Neural cell (in vitro differentiated cells): Measurements from ENCODE around the gene SLC22A8. TPM values are rescaled to one million over a fixed set of nuclear protein-coding genes. Genes with fewer than 3 reads are reported as not detected.

Experiments
- H2AFZ ChIP-seq: fragments of 200-600, 300-800 bp; sonication (generic), shearing (Covaris generic); 2 replicates; pipeline ENCODE4 v1.6.0; 2014; ENCODE audit warnings: low read depth, mild to moderate bottlenecking, antibody characterized with exemption, low read length, moderate library complexity
- H3F3A ChIP-seq: fragments of 200-600 bp; shearing (Covaris generic); 2 replicates; pipeline ENCODE4 v1.6.1; 2016; ENCODE audit warnings: mild to moderate bottlenecking, moderate library complexity, mixed read lengths, antibody characterized with exemption, low read length; ENCODE audit not compliant: insufficient read depth, poor library complexity, severe bottlenecking
- H3K27ac ChIP-seq: fragments of 200-600, 300-800 bp; sonication (generic), shearing (Covaris generic); 2 replicates; pipeline ENCODE4 v1.5.1; 2014; ENCODE audit warnings: mild to moderate bottlenecking, low read length, moderate library complexity
- H3K27me3 ChIP-seq: fragments of 300-800, 200-600 bp; sonication (generic), shearing (Covaris generic); 2 replicates; pipeline ENCODE4 v1.6.0; 2014; ENCODE audit warnings: mild to moderate bottlenecking, low read depth, low read length, moderate library complexity; ENCODE audit not compliant: insufficient read depth
- H3K36me3 ChIP-seq: fragments of 300-800, 200-600 bp; sonication (generic), shearing (Covaris generic); 2 replicates; pipeline ENCODE4 v1.5.1; 2014; ENCODE audit warnings: mild to moderate bottlenecking, antibody characterized with exemption, low read length, moderate library complexity; ENCODE audit not compliant: insufficient read depth
- H3K4me2 ChIP-seq: fragments of 300-800, 200-600 bp; sonication (generic), shearing (Covaris generic); 2 replicates; pipeline ENCODE4 v1.6.0; 2014; ENCODE audit warnings: mild to moderate bottlenecking, low read length
- H3K4me3 ChIP-seq: fragments of 300-800, 200-600 bp; sonication (generic), shearing (Covaris generic); 2 replicates; pipeline ENCODE4 v1.5.1; 2014; ENCODE audit warnings: mild to moderate bottlenecking, low read length, moderate library complexity
- H3K79me2 ChIP-seq: fragments of 200-600 bp; shearing (Covaris generic); replicated peaks from 2 replicates; pipeline ENCODE4 v1.6.0; 2014; ENCODE audit warnings: mild to moderate bottlenecking, low read length, moderate library complexity; ENCODE audit not compliant: insufficient read depth
- H3K9ac ChIP-seq: fragments of 300-800, 200-600 bp; sonication (generic), shearing (Covaris generic); 2 replicates; pipeline ENCODE4 v1.6.1; 2016; ENCODE audit warnings: mild to moderate bottlenecking, low read length, mixed read lengths
- H3K9me2 ChIP-seq: fragments of 200-600 bp; shearing (Covaris generic); 2 replicates; pipeline ENCODE4 v1.6.1; 2016; ENCODE audit warnings: mild to moderate bottlenecking, low read length, mixed read lengths; ENCODE audit not compliant: insufficient read depth
- H3K9me3 ChIP-seq: fragments of 200-600, 300-800 bp; sonication (generic), shearing (Covaris generic); 2 replicates; pipeline ENCODE4 v1.6.1; 2016; ENCODE audit warnings: mild to moderate bottlenecking, mixed run types, low read length, moderate library complexity, mixed read lengths
- H4K20me1 ChIP-seq: fragments of 200-600 bp; shearing (Covaris generic); 2 replicates; pipeline ENCODE4 v1.6.1; 2016; ENCODE audit warnings: mild to moderate bottlenecking, mixed run types; ENCODE audit not compliant: insufficient read depth
- CTCF ChIP-seq: fragments of 450-650 bp; IDR thresholded peaks from 2 replicates; pipeline ENCODE4 v1.5.1; 2014; ENCODE audit warnings: antibody characterized with exemption, mild to moderate bottlenecking, moderate library complexity; ENCODE audit not compliant: poor library complexity, severe bottlenecking
- EP300 ChIP-seq: fragments of 450-650 bp; conservative IDR thresholded peaks from 2 replicates; pipeline ENCODE4 v1.6.1; 2014; ENCODE audit warnings: antibody characterized with exemption, mild to moderate bottlenecking, moderate library complexity; ENCODE audit not compliant: poor library complexity, severe bottlenecking
- EZH2 ChIP-seq: fragments of 200-600, 300-800 bp; shearing (Covaris generic), sonication (generic); IDR thresholded peaks from 2 replicates; pipeline ENCODE4 v1.6.1; 2014; ENCODE audit warnings: antibody characterized with exemption, low read length, borderline replicate concordance, mild to moderate bottlenecking; ENCODE audit not compliant: insufficient read depth, poor library complexity, severe bottlenecking
- MXI1 ChIP-seq: fragments of 450-650 bp; conservative IDR thresholded peaks from 2 replicates; pipeline ENCODE4 v1.6.1; 2014; ENCODE audit warnings: antibody characterized with exemption, mild to moderate bottlenecking; ENCODE audit not compliant: poor library complexity, severe bottlenecking
- POLR2AphosphoS5 ChIP-seq: IDR thresholded peaks from 2 replicates; pipeline ENCODE4 v1.6.1; 2012
- RAD21 ChIP-seq: fragments of 450-650 bp; conservative IDR thresholded peaks from 2 replicates; pipeline ENCODE4 v1.6.1; 2014; ENCODE audit warnings: antibody characterized with exemption, mild to moderate bottlenecking, moderate library complexity
- REST ChIP-seq: IDR thresholded peaks from 2 replicates; pipeline ENCODE4 v1.6.1; 2012; ENCODE audit warnings: borderline replicate concordance
- SMC3 ChIP-seq: fragments of 450-650 bp; conservative IDR thresholded peaks from 2 replicates; pipeline ENCODE4 v1.6.1; 2014; ENCODE audit warnings: antibody characterized with exemption, mild to moderate bottlenecking, moderate library complexity; ENCODE audit not compliant: poor library complexity
- TAF1 ChIP-seq: IDR thresholded peaks from 2 replicates; pipeline ENCODE4 v1.6.1; 2012; ENCODE audit warnings: low read depth
- polyA plus RNA-seq: library from polyadenylated mRNA; depleted of rRNA; stranded (reverse); fragments of >200 nt; gene quantifications from 2 replicates; pipeline ENCODE4 v1.2.3, GENCODE V29; 2014

SLC22A8 gene
- polyA plus RNA-seq, 1 donor from 2014 or later = not detected

- no peaks in the 10 kb centered on the region for H3K27me3 ChIP-seq
- H3F3A ChIP-seq = no peaks in the 10 kb centered on the region
- H3K9me3 ChIP-seq = no peaks in the 10 kb centered on the region
- no peaks in the 10 kb centered on the region for H3K9me2 ChIP-seq
- no peak overlapping the region for H2AFZ ChIP-seq
- no peak for TF ChIP-seq CTCF
- TF ChIP-seq REST = no peak
- TF ChIP-seq TAF1 = no peak
- TF ChIP-seq RAD21 = no peak
- no peak for TF ChIP-seq EP300
- TF ChIP-seq MXI1 = no peak
- no peak for TF ChIP-seq POLR2AphosphoS5
- TF ChIP-seq EZH2 = no peak
- TF ChIP-seq SMC3 = no peak
- H4K20me1 ChIP-seq = no peaks in the 10 kb centered on the region
- H3K36me3 ChIP-seq = no peaks in the 10 kb centered on the region
- H3K9ac ChIP-seq = no peak overlapping the region
- H3K4me2 ChIP-seq = no peak overlapping the region
- no peak overlapping the region for H3K27ac ChIP-seq
- H3K79me2 ChIP-seq = no peaks in the 10 kb centered on the region
- H3K4me3 ChIP-seq = no peak overlapping the region
These were observed 5.1 kb upstream of the SLC22A8 start for GRCh38 chr11:63020671-63021291.

GRCh38 chr11:63019506-63019905 lies 3.9 kb upstream of the SLC22A8 start:
- no peaks in the 10 kb centered on the region for H3K79me2 ChIP-seq
- H3K4me2 ChIP-seq = no peak overlapping the region
- no peaks in the 10 kb centered on the region for H4K20me1 ChIP-seq
- no peak overlapping the region for H3K9ac ChIP-seq
- H3K4me3 ChIP-seq = no peak overlapping the region
- H3K9me3 ChIP-seq = no peaks in the 10 kb centered on the region
- no peak for TF ChIP-seq MXI1
- no peak for TF ChIP-seq POLR2AphosphoS5
- TF ChIP-seq CTCF = no peak
- no peak for TF ChIP-seq SMC3
- TF ChIP-seq TAF1 = no peak
- TF ChIP-seq REST = no peak
- TF ChIP-seq EP300 = no peak
- TF ChIP-seq RAD21 = no peak
- no peak for TF ChIP-seq EZH2
- no peaks in the 10 kb centered on the region for H3K36me3 ChIP-seq
- no peaks in the 10 kb centered on the region for H3F3A ChIP-seq
- H3K27me3 ChIP-seq = no peaks in the 10 kb centered on the region
- H3K27ac ChIP-seq = no peak overlapping the region
- H2AFZ ChIP-seq = no peak overlapping the region
- no peaks in the 10 kb centered on the region for H3K9me2 ChIP-seq
